Measurements from ENCODE around the gene OPA3.
"Not testable (repeated sequence)": the region's sequence is repeated elsewhere in the genome, so short reads cannot be mapped to it uniquely, and the experiment has no call there.

The OPA3 gene

DNA sequence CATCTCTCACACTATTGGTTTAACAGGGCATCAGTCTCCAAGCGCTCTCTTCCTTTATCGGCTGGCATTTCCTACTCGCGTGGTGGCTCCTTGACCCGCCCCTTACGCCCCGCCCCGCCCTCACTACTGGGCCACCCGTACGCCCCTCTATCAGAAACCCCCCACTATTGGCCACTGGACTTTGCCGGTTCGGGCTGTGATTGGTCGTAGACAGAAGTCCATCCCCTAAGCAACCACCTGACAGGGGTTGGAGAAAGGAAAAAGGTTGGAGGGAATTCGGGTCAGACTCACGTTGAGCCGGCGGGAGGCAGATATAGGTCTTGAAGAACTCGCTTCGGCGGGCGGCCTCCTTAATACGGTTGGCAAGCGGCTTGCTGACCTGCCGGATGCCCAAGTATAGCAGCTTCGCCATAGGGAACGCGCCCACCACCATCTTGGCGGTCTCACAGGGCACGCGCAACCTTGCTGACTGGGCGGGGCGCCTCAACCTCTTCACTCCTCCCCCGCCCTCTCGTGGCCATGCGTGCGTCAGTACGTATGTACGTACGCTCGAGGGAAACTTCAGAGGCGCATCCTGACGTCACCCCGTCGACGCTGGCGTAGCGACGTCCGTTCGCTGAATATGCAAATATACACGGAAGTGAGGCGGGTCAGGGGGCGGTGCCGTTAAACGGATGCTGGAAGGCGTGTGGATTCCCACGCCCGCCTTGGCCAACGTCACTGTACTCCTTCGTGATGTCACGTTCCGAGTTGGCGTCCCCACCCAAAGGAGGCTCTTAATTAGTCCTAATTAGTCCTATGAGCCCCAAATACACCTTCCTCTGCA is at the start of gene OPA3:
Gene OPA3, minus strand, starts transcription at position 471 of the 826 bp plus-strand sequence. Its CDS starts 38 bp downstream, at position 433.
- DNase-seq (ENCODE audit: insufficient read length, low spot score): peak; percentile 97
- FAIRE-seq: peak; percentile 100

DNA sequence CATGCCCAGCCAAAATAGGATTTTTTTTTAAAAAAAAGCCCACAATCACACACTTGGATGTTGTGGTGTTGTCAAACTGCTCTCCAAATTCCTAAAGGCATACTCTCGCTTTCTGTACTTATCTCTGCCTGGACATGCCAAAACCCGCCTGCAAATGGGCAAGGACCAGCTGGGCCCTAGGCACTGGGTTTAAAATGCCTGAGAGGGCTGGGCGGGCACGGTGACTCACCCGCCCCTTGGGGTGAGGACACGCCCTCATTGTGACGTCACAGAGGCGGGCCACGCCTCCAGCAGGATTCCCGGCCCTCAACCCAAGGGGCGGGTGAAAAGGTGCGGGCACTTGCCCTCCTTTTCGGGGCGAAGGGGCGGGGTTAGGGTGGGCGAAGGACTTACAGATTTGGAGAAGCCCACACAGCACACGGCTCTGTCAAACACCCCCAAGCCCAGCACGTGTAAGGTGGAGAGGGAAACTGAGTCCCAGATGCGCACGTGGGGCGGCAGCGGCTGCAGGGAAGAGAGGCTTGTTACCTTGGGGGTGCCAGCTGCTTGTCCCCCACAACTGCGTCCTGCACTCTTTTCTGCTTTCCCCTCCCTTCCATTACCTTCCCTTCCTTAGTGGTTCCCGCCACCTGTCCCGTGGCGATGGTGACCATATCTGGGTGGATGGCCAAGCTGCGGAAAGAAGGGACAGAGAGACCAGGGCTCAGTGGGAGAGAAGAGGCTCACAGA is 48.0 kb upstream of the OPA3 start:
- DNase-seq (ENCODE audit: insufficient read length, low spot score) (peak; percentile 96), FAIRE-seq (peak; percentile 92)

DNA sequence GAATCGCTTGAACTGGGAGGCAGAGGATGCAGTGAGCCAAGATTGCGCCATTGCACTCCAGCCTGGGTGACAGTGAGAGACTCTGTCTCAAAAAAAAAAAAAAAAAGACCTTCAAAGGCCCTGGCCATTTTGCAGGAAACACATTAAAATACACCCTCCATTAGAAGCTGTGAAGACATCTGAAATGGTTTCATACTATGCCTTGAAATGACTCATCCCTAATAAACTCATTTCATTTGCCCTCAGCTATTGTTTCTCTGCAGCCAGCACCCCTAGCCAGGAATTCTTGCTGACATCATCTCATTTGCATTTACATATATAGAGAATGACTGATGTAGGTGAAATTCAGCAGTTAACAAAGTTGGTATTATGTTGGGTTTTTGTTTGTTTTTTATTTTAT is 45.9 kb upstream of the OPA3 start:
- FAIRE-seq (peak; percentile 31), DNase-seq (ENCODE audit: insufficient read length, low spot score) (peak; percentile 87)

DNA sequence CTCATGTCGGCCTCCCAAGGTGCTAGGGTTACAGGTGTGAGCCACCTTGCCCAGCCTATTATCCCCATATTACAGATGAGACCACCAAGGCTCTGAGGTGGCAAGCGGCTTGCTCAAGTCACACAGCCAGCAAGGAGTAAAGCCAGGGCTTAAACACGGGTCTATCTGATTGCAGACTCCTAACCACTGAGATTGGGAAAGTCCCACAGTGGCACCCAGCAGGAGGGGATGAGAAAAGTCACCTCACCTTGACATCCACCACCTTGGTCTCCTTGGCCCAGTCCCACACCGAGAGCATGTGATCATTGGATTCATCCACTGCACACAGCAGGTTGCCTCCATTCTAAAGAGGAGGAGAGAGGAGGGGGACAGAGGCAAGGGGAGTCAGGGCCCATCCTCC is 45.1 kb upstream of the OPA3 start:
- DNase-seq (ENCODE audit: insufficient read length, low spot score): no peak
- no peak for FAIRE-seq

DNA sequence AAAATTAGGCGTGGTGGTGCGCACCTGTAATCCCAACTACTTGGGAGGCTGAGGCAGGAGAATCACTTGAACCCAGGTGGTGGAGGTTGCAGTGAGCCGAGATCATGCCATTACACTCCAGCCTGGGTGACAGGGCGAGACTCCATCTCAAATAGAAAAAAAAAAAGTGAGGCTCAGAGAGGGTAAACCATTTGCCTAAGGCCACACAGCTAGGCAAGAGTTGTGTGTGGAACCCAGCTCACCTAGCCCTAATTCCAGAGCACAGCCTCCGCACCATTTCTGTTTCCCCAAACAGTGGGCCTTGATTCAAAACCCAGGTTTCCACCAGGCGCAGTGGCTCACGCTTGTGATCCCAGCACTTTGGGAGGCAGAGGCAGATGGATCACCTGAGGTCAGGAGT is 43.6 kb upstream of the OPA3 start:
- DNase-seq (ENCODE audit: insufficient read length, low spot score); FAIRE-seq: not testable (repeated sequence)

DNA sequence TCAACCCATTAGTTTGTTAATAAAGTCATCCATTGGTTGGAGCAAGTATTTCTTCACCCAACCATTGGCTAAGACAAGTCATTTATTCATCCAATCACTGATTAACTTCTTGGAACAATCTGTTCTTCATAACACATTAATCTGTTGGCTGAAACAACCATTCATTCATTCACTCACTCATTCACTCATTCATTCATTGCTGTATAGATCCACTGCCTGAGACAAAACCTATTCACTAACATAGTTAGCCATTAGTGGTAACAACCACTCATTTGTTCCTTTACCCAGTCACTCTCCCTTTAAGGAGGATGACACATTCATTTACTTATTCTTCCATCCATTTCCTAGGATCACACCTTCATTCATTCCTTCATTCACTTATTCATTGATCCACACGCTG is 39.4 kb upstream of the OPA3 start:
- DNase-seq (ENCODE audit: insufficient read length, low spot score) (no peak), FAIRE-seq (no peak)

DNA sequence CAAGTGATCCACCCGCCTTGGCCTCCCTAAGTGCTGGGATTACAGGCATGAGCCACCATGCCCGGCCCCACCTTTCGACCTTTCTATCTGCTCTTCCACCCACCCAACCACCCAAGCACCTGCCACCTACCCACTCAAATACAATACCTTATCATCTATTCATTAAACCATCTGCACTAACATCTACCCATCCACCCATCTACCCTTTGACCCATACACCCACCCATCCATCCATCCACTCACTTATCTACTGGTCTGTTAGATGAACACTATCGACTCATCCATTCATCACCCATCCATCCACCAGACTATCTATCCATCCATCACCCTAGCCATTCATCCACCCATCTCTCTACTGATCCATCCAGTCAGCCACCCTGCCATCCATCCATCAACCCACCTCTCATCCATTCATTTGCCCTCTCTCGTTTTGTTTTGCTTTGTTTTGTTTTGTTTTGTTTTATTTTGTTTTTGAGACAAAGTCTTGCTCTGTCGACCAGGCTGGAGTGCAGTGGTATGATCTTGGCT is 37.4 kb upstream of the OPA3 start:
- DNase-seq (ENCODE audit: insufficient read length, low spot score) (no peak), FAIRE-seq (no peak)

DNA sequence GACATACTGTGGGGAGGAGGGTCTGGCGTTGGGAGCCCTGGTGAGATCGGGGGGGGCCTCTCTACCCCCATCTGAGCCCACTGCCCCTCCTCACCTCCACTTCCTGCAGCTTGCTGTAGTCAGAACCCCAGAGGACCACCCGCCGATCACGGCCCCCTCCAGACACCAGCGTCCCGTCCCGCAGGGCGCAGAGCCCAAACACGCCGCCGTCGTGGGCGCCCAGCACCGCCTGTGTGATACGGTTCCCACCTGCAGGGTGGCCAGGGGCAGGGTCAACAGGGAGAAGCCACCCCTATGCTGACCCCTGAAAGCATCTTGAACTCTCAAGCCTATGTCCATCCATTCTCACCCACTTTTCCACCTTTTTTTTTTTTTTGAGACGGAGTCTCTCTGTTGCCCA is 36.8 kb upstream of the OPA3 start:
- no peak for FAIRE-seq

DNA sequence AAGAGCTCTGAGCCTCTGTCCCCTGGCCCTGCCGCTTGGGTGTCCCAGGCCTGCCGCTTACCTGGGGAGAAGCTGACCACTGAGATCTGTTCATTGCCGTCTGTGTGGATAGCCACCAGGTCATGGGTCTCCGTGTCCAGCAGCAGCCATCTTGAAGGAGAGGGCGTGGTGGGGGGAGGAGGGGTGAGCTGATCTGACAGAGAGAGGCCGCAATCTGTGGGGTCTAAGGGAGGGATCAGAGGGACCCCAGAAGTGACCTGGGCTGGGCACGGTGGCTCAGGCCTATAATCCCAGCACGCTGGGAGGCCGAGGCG is 32.1 kb upstream of the OPA3 start:
- DNase-seq (ENCODE audit: insufficient read length, low spot score): no peak

More for the DNA sequence above, 36.8 kb upstream of the OPA3 start:
- no peak for DNase-seq (ENCODE audit: insufficient read length, low spot score)

DNA sequence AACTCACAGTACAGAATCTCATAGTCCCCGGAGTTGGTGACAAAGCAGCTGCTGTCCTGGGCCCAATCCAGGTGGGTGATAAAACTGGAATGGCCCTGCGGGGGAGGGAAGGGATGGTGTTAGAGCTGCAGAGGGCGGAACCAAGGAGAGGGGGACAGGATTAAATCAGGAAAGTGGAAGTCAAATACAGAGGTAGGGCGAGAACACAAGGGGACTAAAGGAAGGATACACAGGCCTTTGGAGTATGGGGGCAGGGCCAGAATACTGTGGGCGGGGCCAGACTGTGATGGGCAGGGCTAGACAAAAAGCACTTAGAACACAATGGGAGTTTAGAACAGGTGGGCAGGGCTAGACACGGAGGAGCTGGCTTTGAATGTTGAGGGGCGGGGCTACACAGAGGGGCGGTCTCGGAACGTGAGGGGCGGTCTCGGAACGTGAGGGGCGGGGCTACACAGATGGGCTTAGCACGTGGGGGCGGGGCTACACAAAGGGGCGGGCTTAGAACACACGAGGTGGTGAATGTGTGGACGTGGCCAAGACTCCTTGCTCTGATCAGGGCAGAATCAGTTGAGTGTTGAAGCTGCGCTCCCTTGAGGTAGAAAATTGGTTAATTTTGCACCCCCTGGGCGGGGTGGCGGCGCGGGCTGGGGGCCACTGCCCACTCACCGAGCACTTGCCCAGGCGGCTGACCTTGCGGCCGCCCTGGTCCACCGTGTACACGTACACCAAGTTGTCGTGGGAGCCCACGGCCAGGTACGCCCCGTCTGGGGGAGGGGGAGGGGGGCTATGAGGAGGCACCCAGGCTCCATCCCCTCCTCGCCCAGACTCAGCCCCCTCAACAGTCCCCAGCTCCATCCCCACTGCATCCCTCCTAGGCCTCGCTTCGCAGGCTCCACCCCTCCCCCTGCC is 31.4 kb upstream of the OPA3 start:
- FAIRE-seq: peak; percentile 42
- DNase-seq (ENCODE audit: insufficient read length, low spot score): peak; percentile 76

More for the DNA sequence above, 32.1 kb upstream of the OPA3 start:
- FAIRE-seq: no peak

DNA sequence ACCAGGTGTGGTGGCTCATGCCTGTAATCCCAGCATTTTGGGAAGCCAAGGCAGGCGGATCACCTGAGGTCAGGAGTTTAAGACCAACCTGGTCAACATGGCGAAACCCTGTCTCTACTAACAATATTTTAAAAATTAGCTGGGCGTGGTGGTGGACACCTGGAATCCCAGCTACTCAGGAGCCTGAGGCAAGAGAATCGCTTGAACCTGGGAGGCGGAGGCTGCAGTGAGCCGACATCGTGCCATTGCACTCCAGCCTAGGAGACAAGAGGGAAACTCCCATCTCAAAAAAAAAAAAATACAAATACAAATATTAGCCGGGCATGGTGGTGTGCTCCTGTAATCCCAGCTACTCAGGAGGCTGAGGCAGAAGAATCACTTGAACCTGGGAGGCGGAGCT is 30.5 kb upstream of the OPA3 start:
- not testable (repeated sequence) for FAIRE-seq

DNA sequence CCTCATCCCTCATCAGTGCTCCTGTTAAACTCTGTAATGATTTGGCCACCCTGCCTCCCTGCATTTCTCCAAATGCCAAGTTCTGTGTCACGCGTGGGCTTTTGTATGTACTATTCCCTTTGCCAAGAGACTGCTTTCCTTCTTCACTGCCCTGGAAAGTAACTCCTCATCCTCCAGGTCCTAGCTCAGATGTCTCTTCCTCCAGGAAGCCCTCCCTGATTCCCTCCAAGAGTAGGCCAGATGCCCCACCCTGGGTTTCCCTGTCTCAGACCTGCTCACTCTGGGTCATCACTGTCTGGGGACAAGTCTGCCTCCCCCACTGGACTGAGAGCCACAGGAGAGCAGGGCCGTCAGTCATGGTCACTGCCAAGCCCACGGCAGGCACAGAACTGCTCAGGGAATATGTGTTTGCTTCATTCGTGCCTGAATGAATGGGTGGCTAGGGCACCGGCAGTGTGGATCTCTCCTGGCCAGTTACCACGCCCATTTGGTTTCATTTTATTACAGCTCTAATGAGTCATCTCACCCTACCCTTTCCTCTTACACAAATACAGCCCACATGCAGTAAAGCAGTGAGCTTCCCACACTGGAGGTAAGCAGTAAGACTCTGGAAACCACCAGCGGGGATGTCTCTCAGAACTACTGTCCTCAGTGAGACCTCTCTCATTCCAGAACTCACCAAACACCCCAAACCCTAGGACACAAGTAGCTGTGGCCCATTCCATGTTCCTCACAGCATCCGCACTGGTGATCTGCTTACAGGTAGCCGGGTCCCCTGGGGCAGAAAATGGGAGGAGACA is 29.5 kb upstream of the OPA3 start:
- DNase-seq (ENCODE audit: insufficient read length, low spot score) (peak; percentile 88), FAIRE-seq (peak; percentile 58)

More for the DNA sequence above, 30.5 kb upstream of the OPA3 start:
- DNase-seq (ENCODE audit: insufficient read length, low spot score): not testable (repeated sequence)

DNA sequence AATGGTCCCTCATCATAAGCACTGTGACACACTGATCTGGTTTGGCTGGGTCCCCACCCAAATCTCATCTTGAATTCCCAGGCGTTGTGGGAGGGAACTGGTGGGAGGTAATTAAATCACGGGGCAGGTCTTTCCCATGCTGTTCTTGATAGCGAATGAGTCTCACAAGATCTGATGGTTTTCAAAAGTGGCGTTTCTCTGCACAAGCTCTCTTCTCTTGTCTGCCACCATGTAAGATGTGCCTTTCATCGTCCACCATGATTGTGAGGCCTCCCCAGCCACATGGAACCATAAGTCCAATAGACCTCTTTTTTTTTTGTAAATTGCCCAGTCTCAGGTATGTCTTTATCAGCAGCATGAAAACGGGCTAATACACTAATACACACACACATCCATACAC is 24.3 kb upstream of the OPA3 start:
- FAIRE-seq: no peak
- no peak for DNase-seq (ENCODE audit: insufficient read length, low spot score)

DNA sequence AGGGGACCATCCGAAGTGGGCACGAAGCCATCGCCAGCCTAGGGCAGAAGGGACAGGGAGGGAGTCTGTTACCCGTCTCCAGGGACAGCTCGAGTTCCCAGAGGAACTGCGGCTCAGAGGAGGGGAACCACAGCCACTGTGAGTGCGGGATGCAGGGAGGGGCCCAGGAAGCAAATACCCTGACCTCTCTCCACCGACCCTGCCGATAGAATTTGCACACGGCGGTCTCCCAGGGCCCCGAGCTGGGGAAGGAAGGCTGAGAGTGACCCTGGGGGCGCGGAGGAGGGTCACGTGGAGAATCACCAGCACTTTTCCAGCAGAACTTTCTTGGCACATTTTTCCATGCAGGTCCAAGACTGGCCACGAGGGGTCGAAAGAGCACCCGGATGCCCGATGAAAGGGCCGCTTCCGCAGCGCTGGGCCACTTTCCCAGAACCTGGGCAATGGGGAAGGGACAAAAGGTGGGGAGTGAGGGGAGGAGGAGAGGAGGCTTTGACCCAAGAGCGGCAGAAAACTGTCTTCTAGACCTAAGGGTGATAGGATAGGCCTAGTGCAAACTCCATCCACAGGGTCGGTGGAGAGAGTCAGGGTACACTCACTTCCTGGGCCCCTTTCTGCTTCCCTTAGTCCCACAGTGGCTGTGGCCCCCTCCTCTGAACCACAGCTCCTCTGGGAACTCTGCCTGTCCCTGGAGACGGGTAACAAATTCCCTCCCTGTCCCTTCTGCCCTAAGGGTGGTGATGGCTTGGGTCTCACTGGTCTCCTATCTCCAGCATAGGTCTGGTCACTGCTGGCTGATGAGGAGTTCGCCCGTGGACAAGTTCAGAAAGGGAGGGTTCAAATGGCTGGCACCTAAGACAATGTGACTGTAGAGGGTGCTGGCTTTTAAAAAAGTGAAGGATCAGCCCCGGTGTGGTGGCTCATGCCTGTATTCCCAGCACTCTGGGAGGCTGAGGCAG is 22.7 kb upstream of the OPA3 start:
- FAIRE-seq (no peak), DNase-seq (ENCODE audit: insufficient read length, low spot score) (peak; percentile 75)

DNA sequence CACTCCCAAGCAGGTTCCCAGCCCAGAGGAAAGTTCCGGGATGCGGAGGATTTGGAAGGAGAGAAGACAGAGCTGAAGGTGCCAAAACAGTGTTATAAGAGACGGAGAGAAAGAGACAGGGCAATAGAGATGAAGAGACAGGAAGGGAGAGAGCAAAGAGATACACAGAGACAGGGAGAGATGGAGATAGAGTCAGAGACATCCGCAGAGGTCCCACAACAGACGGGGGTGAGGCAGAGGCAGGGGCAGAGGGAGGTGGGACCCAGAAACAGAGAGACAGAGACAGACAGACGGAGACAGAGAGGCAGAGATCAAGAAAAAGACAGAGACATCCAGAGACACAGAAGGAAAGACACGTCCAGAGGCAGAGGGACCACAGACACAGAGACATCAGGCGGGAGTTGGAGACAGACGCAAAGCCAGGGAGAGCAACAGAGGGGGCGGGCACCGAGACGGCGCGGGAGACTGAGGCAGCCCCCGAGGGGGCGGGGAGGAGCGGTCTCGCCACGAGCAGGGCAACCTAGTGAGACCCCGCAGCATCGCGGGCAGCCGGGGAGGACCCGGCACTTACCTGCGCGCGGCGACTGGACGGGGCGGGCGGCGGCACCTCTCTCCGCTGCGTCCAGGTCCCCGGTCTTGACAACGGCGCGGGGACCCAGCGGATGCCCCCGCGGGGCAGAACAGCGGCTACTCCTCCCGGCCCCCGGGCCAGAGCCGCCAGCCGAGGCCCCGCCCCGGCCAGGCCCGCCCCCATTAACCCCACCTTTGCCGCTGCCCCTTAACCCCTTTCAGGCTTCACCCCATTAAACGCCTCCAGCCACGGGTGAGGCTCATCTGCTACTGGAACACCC is 17.1 kb upstream of the OPA3 start, which contains the start of gene GPR4:
Gene GPR4, minus strand, starts transcription at position 689 of the 851 bp plus-strand sequence. CDS start 10,346 bp downstream, outside the sequence.
- DNase-seq (ENCODE audit: insufficient read length, low spot score) (no peak), FAIRE-seq (no peak)

DNA sequence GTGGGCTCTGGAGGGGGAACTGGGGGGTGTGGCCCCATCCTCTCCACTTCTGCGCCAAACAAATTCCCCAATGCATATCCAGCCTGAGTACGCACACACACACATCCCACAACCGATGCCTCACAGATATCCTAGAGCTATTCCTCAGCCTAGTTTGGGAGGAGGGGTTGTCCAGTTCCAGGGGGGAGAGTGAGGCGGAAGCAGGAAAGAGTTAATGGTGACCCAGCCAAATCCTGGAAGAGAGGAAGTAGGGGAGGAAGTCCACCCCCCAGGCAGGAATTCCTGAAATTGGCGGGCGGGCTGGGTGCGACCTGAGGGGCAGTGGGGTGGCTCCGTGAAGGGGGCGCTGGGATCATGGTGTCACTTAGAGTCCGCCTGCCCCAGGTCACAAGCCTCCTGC is 16.5 kb upstream of the OPA3 start:
- DNase-seq (ENCODE audit: insufficient read length, low spot score) (no peak), FAIRE-seq (no peak)

DNA sequence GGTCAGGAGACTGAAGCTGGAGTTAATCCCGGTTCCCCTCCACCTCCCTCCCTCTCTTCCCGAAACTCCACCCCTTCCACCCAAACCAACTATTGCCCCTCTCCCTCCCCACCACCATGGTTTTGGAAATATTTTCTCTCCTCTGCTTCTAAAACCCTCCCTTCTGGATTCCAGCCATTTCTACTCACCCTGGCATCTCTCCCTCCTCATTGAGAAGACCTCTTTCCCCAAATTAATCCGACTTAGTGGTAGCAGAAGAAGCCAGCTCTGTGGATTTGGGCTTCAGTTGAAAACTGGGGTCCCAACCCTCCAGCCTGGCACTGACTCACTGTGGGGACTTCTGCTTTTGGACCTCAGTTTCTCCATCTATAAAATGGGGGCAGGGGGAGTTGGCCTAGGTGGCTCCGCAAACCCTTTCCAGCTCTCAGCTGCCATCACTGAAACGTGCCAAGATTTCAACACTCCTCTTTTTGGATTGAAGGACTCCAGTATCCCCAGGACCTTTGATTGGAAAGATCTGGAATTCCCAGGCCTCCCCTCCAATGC is 15.8 kb upstream of the OPA3 start:
- no peak for FAIRE-seq

More for the DNA sequence above, 15.8 kb upstream of the OPA3 start:
- DNase-seq (ENCODE audit: insufficient read length, low spot score): no peak

Measured in HTR-8/SVneo (cell line).